SJCRH30 (cell line): ENCODE measurements around the gene NUP43. TPM values are rescaled to one million over a fixed set of nuclear protein-coding genes. Genes with fewer than 3 reads are reported as not detected.
"Not testable (repeated sequence)": the region's sequence is repeated elsewhere in the genome, so short reads cannot be mapped to it uniquely, and the experiment has no call there.

Source experiments
- DNase-seq, 2 experiments: peaks; one replicate each; pipeline ENCODE4 v3.0.0-alpha.2; 2015 to 2020
- H3K27ac ChIP-seq: fragments of 250-450 bp; sonication (Bioruptor Pico); 2 replicates; pipeline ENCODE4 v1.5.1; 2020; ENCODE audit warnings: mild to moderate bottlenecking, moderate library complexity
- H3K27me3 ChIP-seq: fragments of 250-450 bp; sonication (Bioruptor Pico); 2 replicates; pipeline ENCODE4 v1.5.1; 2020; ENCODE audit warnings: mild to moderate bottlenecking, moderate library complexity
- H3K36me3 ChIP-seq: fragments of 250-450 bp; sonication (Bioruptor Pico); 2 replicates; pipeline ENCODE4 v1.5.1; 2020; ENCODE audit warnings: mild to moderate bottlenecking, moderate library complexity
- H3K4me1 ChIP-seq: fragments of 250-450 bp; sonication (Bioruptor Pico); 2 replicates; pipeline ENCODE4 v1.5.1; 2020; ENCODE audit warnings: mild to moderate bottlenecking, moderate library complexity
- H3K4me3 ChIP-seq: fragments of 250-450 bp; sonication (Bioruptor Pico); 2 replicates; pipeline ENCODE4 v1.5.1; 2020; ENCODE audit warnings: mild to moderate bottlenecking, moderate library complexity
- H3K9me3 ChIP-seq: fragments of 250-450 bp; sonication (Bioruptor Pico); replicated peaks from 2 replicates; pipeline ENCODE4 v1.5.1; 2020; ENCODE audit warnings: mild to moderate bottlenecking, moderate library complexity
- total RNA-seq: library from RNA; depleted of rRNA; stranded (reverse); fragments of >200 nt; shearing (Covaris generic); gene quantifications from 2 replicates; pipeline ENCODE4 v1.2.3, GENCODE V29; 2014

NUP43 gene
- total RNA-seq, 1 experiment from 2014 or later, result 76.6 TPM

- Histone ChIP-seq H3K27me3 (no peaks in the 10 kb centered on the region), H3K9me3 (no peaks in the 10 kb centered on the region), H3K4me1 (no peaks in the 10 kb centered on the region), H3K36me3 (peaks cover 19% of the 10 kb centered on the region), H3K4me3 (no peak overlapping the region), H3K27ac (no peak overlapping the region)
- DNase-seq, result no peak
Observed at GRCh38 chr6:149754548-149754947, 8.2 kb upstream of the NUP43 start.

GRCh38 chr6:149753374-149753637 lies 7.0 kb upstream of the NUP43 start:
- H3K36me3 ChIP-seq, result peaks cover 19% of the 10 kb centered on the region; the same call in 1 of the 2 replicates
- not testable (repeated sequence) for H3K4me3 ChIP-seq, DNase-seq, H3K27ac ChIP-seq, H3K27me3 ChIP-seq, H3K4me1 ChIP-seq, H3K9me3 ChIP-seq

GRCh38 chr6:149752600-149753373 lies 6.5 kb upstream of the NUP43 start:
- DNase-seq, result no peak

GRCh38 chr6:149751920-149752319 lies 5.6 kb upstream of the NUP43 start:
- peaks cover 13% of the 10 kb centered on the region; the same call in 1 of the 2 replicates for H3K36me3 ChIP-seq
- not testable (repeated sequence) for H3K27ac ChIP-seq, H3K27me3 ChIP-seq, H3K4me3 ChIP-seq, H3K9me3 ChIP-seq, H3K4me1 ChIP-seq, DNase-seq

More at GRCh38 chr6:149752600-149753373, 6.5 kb upstream of the NUP43 start:
- H3K36me3 ChIP-seq, result peaks cover 19% of the 10 kb centered on the region; the same call in 1 of the 2 replicates
- H3K27me3 ChIP-seq, result no peaks in the 10 kb centered on the region
- H3K4me1 ChIP-seq, result no peaks in the 10 kb centered on the region
- no peaks in the 10 kb centered on the region for H3K9me3 ChIP-seq
- H3K27ac ChIP-seq, result no peak overlapping the region
- H3K4me3 ChIP-seq, result no peak overlapping the region

GRCh38 chr6:149751239-149751638 lies 4.9 kb upstream of the NUP43 start:
- Histone ChIP-seq H3K9me3 (no peaks in the 10 kb centered on the region), H3K4me1 (no peaks in the 10 kb centered on the region), H3K27me3 (no peaks in the 10 kb centered on the region), H3K27ac (no peak overlapping the region), H3K36me3 (0 out of 2 replicates have a peak, but pooled peaks cover 9% of the 10 kb centered on the region), H3K4me3 (peak overlapping the region; percentile 100)
- no peak for DNase-seq

GRCh38 chr6:149750136-149750609 lies 3.8 kb upstream of the NUP43 start:
- Histone ChIP-seq H3K27ac (peak overlapping the region; percentile 70), H3K27me3 (no peaks in the 10 kb centered on the region), H3K4me3 (peak overlapping the region; percentile 100), H3K4me1 (peaks cover 3% of the 10 kb centered on the region; the same call in 1 of the 2 replicates), H3K9me3 (no peaks in the 10 kb centered on the region), H3K36me3 (0 out of 2 replicates have a peak, but pooled peaks cover 9% of the 10 kb centered on the region)
- DNase-seq, result peak; percentile 71 to 74

- peak within 1 kb of the TSS; percentile 70 for H3K27ac ChIP-seq
- H3K9me3 ChIP-seq, result no peaks in the 10 kb centered on the region
- 0 out of 2 replicates have a peak, but pooled peaks cover 9% of the 10 kb centered on the region for H3K36me3 ChIP-seq
- H3K27me3 ChIP-seq, result no peaks in the 10 kb centered on the region
- peak; percentile 88 to 92 for DNase-seq
- peaks cover 3% of the 10 kb centered on the region; the same call in 1 of the 2 replicates for H3K4me1 ChIP-seq
- H3K4me3 ChIP-seq, result peak within 1 kb of the TSS; percentile 100
Observed at GRCh38 chr6:149749594-149750135, 3.3 kb upstream of the NUP43 start, which contains the start of gene PCMT1. PCMT1 (plus strand) TSS chr6:149749741; CDS start chr6:149749902, 161 bp downstream.

- not testable (repeated sequence) for H3K27me3 ChIP-seq, H3K36me3 ChIP-seq, H3K9me3 ChIP-seq, DNase-seq, H3K4me1 ChIP-seq
- peak overlapping the region; percentile 70 for H3K27ac ChIP-seq
- H3K4me3 ChIP-seq, result peak overlapping the region; percentile 100
Observed at GRCh38 chr6:149749082-149749593, 2.8 kb upstream of the NUP43 start.

GRCh38 chr6:149745252-149745651 lies 1.1 kb downstream of the NUP43 start:
- not testable (repeated sequence) for H3K27me3 ChIP-seq, H3K9me3 ChIP-seq, H3K4me1 ChIP-seq, DNase-seq, H3K27ac ChIP-seq
- Histone ChIP-seq H3K36me3 (peaks cover 34% of the 10 kb centered on the region), H3K4me3 (peak overlapping the region; percentile 74)

- H3K36me3 ChIP-seq, result peaks cover 57% of the 10 kb centered on the region
- H3K27me3 ChIP-seq, result no peaks in the 10 kb centered on the region
Observed at GRCh38 chr6:149734915-149735314, 11.4 kb downstream of the NUP43 start.

GRCh38 chr6:149733089-149733720 lies 13.1 kb downstream of the NUP43 start:
- DNase-seq, result no peak
- peaks cover 59% of the 10 kb centered on the region for H3K36me3 ChIP-seq
- H3K4me1 ChIP-seq, result no peaks in the 10 kb centered on the region
- no peak overlapping the region for H3K27ac ChIP-seq
- no peaks in the 10 kb centered on the region for H3K9me3 ChIP-seq
- H3K27me3 ChIP-seq, result no peaks in the 10 kb centered on the region
- no peak overlapping the region for H3K4me3 ChIP-seq

More at GRCh38 chr6:149734915-149735314, 11.4 kb downstream of the NUP43 start:
- DNase-seq, result no peak
- Histone ChIP-seq H3K9me3 (no peaks in the 10 kb centered on the region), H3K4me1 (no peaks in the 10 kb centered on the region), H3K4me3 (no peak overlapping the region), H3K27ac (no peak overlapping the region)

- H3K4me3 ChIP-seq, result no peak overlapping the region
- no peaks in the 10 kb centered on the region for H3K27me3 ChIP-seq
- no peak overlapping the region for H3K27ac ChIP-seq
- no peak for DNase-seq
- H3K4me1 ChIP-seq, result no peaks in the 10 kb centered on the region
- peaks cover 70% of the 10 kb centered on the region for H3K36me3 ChIP-seq
- H3K9me3 ChIP-seq, result no peaks in the 10 kb centered on the region
Observed at GRCh38 chr6:149729824-149730223, 16.5 kb downstream of the NUP43 start.

- Histone ChIP-seq H3K27ac (no peak overlapping the region), H3K4me3 (no peak overlapping the region), H3K36me3 (peaks cover 65% of the 10 kb centered on the region), H3K9me3 (no peaks in the 10 kb centered on the region), H3K27me3 (no peaks in the 10 kb centered on the region), H3K4me1 (no peaks in the 10 kb centered on the region)
- DNase-seq, result no peak
Observed at GRCh38 chr6:149728499-149729234, 17.7 kb downstream of the NUP43 start.

- no peak overlapping the region for H3K4me3 ChIP-seq
- H3K4me1 ChIP-seq, result no peaks in the 10 kb centered on the region
- DNase-seq, result no peak
- no peaks in the 10 kb centered on the region for H3K27me3 ChIP-seq
- H3K27ac ChIP-seq, result no peak overlapping the region
- peaks cover 63% of the 10 kb centered on the region for H3K36me3 ChIP-seq
- H3K9me3 ChIP-seq, result no peaks in the 10 kb centered on the region
Observed at GRCh38 chr6:149727793-149728498, 18.4 kb downstream of the NUP43 start.
